ENCODE results near the gene SMIM1.
"Not testable (repeated sequence)": the region's sequence is repeated elsewhere in the genome, so short reads cannot be mapped to it uniquely, and the experiment has no call there.

SMIM1 gene

GRCh38 chr1:3803905-3804626, 31.5 kb downstream of the SMIM1 start:
- no peak for TF ChIP-seq CTCF (IDR thresholded peaks at IDR 0.05; ENCODE audit: low read depth, low read length)
- in situ Hi-C loops (cut with HindIII; ENCODE audit: low sequenced_read_pairs), result no loop called here
- H3K4me3 ChIP-seq (ENCODE audit: low read depth, low read length), result no peak overlapping the region
- DNase-seq (ENCODE audit: low read depth, low spot score), result no peak

- in situ Hi-C loops (cut with HindIII; ENCODE audit: low sequenced_read_pairs); DNase-seq (ENCODE audit: low read depth, low spot score); H3K4me3 ChIP-seq (ENCODE audit: low read depth, low read length): not testable (repeated sequence)
Measured at GRCh38 chr1:3804627-3804944, 32.0 kb downstream of the SMIM1 start.

- DNase-seq (ENCODE audit: low read depth, low spot score), result no peak
- in situ Hi-C loops (cut with HindIII; ENCODE audit: low sequenced_read_pairs), result no loop called here
- H3K4me3 ChIP-seq (ENCODE audit: low read depth, low read length), result no peak overlapping the region
- TF ChIP-seq CTCF (IDR thresholded peaks at IDR 0.05; ENCODE audit: low read depth, low read length), result no peak
Measured at GRCh38 chr1:3805038-3805437, 32.5 kb downstream of the SMIM1 start.

- no peak overlapping the region for H3K4me3 ChIP-seq (ENCODE audit: low read depth, low read length)
- DNase-seq (ENCODE audit: low read depth, low spot score), result no peak
- in situ Hi-C loops (cut with HindIII; ENCODE audit: low sequenced_read_pairs), result no loop called here
- TF ChIP-seq CTCF (IDR thresholded peaks at IDR 0.05; ENCODE audit: low read depth, low read length), result no peak
Measured at GRCh38 chr1:3807769-3808168, 35.2 kb downstream of the SMIM1 start.

GRCh38 chr1:3809680-3810079, 37.1 kb downstream of the SMIM1 start:
- in situ Hi-C loops (cut with HindIII; ENCODE audit: low sequenced_read_pairs), result no loop called here
- no peak overlapping the region for H3K4me3 ChIP-seq (ENCODE audit: low read depth, low read length)
- DNase-seq (ENCODE audit: low read depth, low spot score), result no peak
- TF ChIP-seq CTCF (IDR thresholded peaks at IDR 0.05; ENCODE audit: low read depth, low read length), result no peak

GRCh38 chr1:3810149-3810761, 37.7 kb downstream of the SMIM1 start:
- H3K4me3 ChIP-seq (ENCODE audit: low read depth, low read length); in situ Hi-C loops (cut with HindIII; ENCODE audit: low sequenced_read_pairs); DNase-seq (ENCODE audit: low read depth, low spot score): not testable (repeated sequence)

- DNase-seq (ENCODE audit: low read depth, low spot score), result no peak
- TF ChIP-seq CTCF (IDR thresholded peaks at IDR 0.05; ENCODE audit: low read depth, low read length), result no peak
- H3K4me3 ChIP-seq (ENCODE audit: low read depth, low read length), result no peak overlapping the region
- in situ Hi-C loops (cut with HindIII; ENCODE audit: low sequenced_read_pairs), result no loop called here
Measured at GRCh38 chr1:3811595-3811911, 39.0 kb downstream of the SMIM1 start.

- DNase-seq (ENCODE audit: low read depth, low spot score), result no peak
- TF ChIP-seq CTCF (IDR thresholded peaks at IDR 0.05; ENCODE audit: low read depth, low read length), result no peak
- in situ Hi-C loops (cut with HindIII; ENCODE audit: low sequenced_read_pairs), result no loop called here
- no peak overlapping the region for H3K4me3 ChIP-seq (ENCODE audit: low read depth, low read length)
Measured at GRCh38 chr1:3814065-3814464, 41.5 kb downstream of the SMIM1 start.
